ENCODE measurements around the gene ZNF507.

The ZNF507 gene

GRCh38 chr19:32339988-32340874, 5.2 kb upstream of the ZNF507 start:
- peak; percentile 7 for DNase-seq (ENCODE audit: low read depth)

GRCh38 chr19:32342695-32343094, 2.7 kb upstream of the ZNF507 start:
- DNase-seq (ENCODE audit: low read depth) = no peak

GRCh38 chr19:32343550-32344262, 1.7 kb upstream of the ZNF507 start:
- no peak for DNase-seq (ENCODE audit: low read depth)

- no peak for DNase-seq (ENCODE audit: low read depth)
Measured at GRCh38 chr19:32346901-32347300, 1.5 kb downstream of the ZNF507 start.

- no peak for DNase-seq (ENCODE audit: low read depth)
Measured at GRCh38 chr19:32347573-32347972, 2.2 kb downstream of the ZNF507 start.

GRCh38 chr19:32349051-32349450, 3.6 kb downstream of the ZNF507 start:
- DNase-seq (ENCODE audit: low read depth) = no peak

GRCh38 chr19:32349724-32350470, 4.5 kb downstream of the ZNF507 start:
- DNase-seq (ENCODE audit: low read depth) = no peak

GRCh38 chr19:32350471-32350865, 5.1 kb downstream of the ZNF507 start:
- no peak for DNase-seq (ENCODE audit: low read depth)

GRCh38 chr19:32350987-32351348, 5.6 kb downstream of the ZNF507 start:
- DNase-seq (ENCODE audit: low read depth) = no peak

- no peak for DNase-seq (ENCODE audit: low read depth)
Measured at GRCh38 chr19:32352241-32352630, 6.8 kb downstream of the ZNF507 start.

- DNase-seq (ENCODE audit: low read depth) = no peak
Measured at GRCh38 chr19:32354345-32354744, 8.9 kb downstream of the ZNF507 start.

- no peak for DNase-seq (ENCODE audit: low read depth)
Measured at GRCh38 chr19:32355309-32355708, 9.9 kb downstream of the ZNF507 start.

- DNase-seq (ENCODE audit: low read depth) = no peak
Measured at GRCh38 chr19:32357720-32358119, 12.3 kb downstream of the ZNF507 start.

GRCh38 chr19:32358321-32358720, 12.9 kb downstream of the ZNF507 start:
- no peak for DNase-seq (ENCODE audit: low read depth)

GRCh38 chr19:32359581-32359980, 14.2 kb downstream of the ZNF507 start:
- DNase-seq (ENCODE audit: low read depth) = no peak

- DNase-seq (ENCODE audit: low read depth) = no peak
Measured at GRCh38 chr19:32361574-32362317, 16.3 kb downstream of the ZNF507 start.

- DNase-seq (ENCODE audit: low read depth) = no peak
Measured at GRCh38 chr19:32362318-32362691, 16.9 kb downstream of the ZNF507 start.

GRCh38 chr19:32363175-32363574, 17.8 kb downstream of the ZNF507 start:
- no peak for DNase-seq (ENCODE audit: low read depth)

- no peak for DNase-seq (ENCODE audit: low read depth)
Measured at GRCh38 chr19:32363632-32364031, 18.2 kb downstream of the ZNF507 start.

- no peak for DNase-seq (ENCODE audit: low read depth)
Measured at GRCh38 chr19:32364040-32364439, 18.6 kb downstream of the ZNF507 start.

GRCh38 chr19:32367063-32367462, 21.7 kb downstream of the ZNF507 start:
- no peak for DNase-seq (ENCODE audit: low read depth)

- no peak for DNase-seq (ENCODE audit: low read depth)
Measured at GRCh38 chr19:32367948-32368536, 22.6 kb downstream of the ZNF507 start.
